ENCODE data around the gene CDC42BPA.
"Not testable (repeated sequence)": the region's sequence is repeated elsewhere in the genome, so short reads cannot be mapped to it uniquely, and the experiment has no call there.

The CDC42BPA gene, protein sequence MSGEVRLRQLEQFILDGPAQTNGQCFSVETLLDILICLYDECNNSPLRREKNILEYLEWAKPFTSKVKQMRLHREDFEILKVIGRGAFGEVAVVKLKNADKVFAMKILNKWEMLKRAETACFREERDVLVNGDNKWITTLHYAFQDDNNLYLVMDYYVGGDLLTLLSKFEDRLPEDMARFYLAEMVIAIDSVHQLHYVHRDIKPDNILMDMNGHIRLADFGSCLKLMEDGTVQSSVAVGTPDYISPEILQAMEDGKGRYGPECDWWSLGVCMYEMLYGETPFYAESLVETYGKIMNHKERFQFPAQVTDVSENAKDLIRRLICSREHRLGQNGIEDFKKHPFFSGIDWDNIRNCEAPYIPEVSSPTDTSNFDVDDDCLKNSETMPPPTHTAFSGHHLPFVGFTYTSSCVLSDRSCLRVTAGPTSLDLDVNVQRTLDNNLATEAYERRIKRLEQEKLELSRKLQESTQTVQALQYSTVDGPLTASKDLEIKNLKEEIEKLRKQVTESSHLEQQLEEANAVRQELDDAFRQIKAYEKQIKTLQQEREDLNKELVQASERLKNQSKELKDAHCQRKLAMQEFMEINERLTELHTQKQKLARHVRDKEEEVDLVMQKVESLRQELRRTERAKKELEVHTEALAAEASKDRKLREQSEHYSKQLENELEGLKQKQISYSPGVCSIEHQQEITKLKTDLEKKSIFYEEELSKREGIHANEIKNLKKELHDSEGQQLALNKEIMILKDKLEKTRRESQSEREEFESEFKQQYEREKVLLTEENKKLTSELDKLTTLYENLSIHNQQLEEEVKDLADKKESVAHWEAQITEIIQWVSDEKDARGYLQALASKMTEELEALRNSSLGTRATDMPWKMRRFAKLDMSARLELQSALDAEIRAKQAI (N-terminal part only)

GRCh38 chr1:227318016-227318852, at the start of gene CDC42BPA:
Gene CDC42BPA, minus strand, starts transcription at chr1:227318492. Its CDS starts 1,310 bp downstream, at chr1:227317182.
- DNase-seq (ENCODE audit: low spot score): peak; percentile 96

DNA sequence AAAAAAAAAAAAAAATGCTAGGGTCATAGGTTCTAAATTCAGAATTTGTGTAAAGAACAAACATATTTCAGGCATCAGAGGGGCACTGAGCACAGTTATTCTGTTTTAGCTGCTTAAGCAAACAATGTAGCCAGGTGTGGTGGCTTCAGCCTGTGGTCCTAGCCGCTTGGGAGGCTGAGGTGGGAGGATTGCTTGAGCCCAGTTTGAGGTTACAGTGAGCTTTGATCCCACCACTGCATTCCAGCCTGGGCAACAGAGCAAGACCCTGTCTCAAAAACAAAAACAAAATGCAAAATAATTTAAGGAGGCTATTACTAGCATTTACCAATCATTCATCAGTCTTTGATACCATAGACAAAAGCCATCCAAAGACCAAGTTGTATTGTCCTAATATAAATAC, 49.7 kb upstream of the CDC42BPA start:
- no peak for DNase-seq (ENCODE audit: low spot score)

DNA sequence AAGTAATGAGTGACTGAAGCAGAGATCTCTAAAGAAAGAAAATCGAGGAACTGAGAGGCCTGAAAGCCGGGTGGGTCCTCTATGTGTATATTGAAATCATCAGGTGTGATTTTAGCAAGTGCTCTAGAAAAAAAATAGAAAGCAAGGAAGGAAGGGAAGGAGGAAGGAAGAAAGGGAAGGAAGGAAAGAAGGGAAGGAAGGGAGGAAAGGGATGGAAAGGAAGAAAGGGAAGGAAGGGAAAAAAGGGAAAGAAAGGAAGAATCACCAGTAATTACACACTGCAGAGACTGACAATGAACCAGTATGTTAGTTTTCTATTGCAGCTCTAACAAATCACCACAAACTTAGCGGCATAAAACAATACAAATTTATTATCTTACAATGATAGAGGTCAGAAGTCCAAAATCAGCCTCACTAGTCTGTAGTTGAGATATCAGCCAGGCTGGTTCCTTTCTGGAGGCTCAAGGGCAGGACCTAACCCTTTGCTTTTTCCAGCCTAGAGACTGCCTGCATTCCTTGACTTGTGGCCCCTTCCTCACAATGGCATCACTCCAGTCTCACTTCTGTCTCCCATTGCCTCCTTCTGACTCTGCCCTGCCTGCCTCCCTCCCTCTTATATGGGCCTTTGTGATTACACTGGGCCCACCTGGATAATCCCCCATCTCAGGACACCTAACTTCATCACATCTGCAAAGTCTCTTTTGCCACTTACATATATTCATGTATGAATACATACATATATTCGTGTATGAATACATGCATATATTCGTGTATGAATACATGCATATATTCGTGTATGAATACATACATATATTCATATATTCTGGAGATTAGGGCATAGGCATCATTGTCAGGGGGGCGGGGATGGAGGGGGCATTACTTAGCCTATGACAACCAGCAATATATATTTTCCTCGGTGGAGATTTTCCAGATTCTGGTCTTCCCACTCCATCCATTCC, 47.5 kb upstream of the CDC42BPA start:
- DNase-seq (ENCODE audit: low spot score): no peak

DNA sequence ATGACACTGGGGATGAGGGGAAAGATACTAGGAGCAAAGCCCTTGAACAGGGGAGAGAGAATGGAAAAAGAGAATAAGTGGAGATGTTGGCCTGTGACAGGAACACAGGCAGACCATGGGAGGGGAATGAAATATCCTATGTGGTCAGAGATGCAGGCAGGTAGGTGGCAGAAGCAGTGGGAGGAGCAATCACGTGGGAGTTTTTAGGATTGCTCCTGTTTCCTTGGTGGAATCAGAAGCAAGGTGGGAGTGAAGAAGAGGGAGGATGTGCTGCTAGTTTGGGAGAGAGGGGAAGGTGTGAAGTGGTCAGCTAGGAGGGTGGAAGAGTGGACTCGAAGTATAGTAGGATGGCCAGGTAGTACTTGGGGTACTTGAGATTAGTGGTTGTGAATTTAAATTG, 46.4 kb upstream of the CDC42BPA start:
- no peak for DNase-seq (ENCODE audit: low spot score)

DNA sequence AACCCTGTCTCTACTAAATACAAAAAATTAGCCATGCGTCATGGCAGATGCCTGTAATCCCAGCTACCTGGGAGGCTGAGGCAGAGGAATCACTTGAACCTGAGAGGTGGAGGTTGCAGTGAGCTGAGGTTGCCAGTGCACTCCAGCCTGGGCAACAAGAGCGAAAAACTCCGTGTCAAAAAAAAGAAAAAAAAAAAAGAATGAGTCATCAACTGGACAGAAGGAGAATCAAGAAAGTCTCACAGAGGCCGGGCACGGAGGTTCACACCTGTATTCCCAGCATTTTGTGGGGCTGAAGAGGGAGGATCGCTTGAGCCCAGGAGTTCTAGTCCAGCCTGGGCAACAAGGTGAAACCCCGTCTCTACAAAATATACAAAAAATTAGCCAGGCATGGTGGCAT, 45.5 kb upstream of the CDC42BPA start:
- no peak for DNase-seq (ENCODE audit: low spot score)

DNA sequence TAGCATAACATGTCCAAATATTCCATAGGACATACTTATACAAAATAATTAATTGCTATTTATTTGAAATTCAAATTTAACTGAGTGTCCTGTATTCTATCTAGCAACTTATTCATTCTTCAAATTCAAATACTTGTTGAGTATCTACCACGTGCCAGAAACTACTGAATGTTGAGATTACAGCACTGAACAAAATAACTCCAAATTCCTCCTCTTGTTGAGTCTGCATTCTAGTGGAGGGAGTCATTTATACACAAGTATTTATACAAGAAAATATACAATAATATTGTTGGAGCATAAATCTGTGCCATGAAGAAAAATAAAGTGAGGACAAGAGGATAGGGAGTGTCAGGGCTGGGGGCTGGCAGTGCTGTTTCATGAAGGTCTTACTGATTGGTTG, 43.7 kb upstream of the CDC42BPA start:
- DNase-seq (ENCODE audit: low spot score): no peak

DNA sequence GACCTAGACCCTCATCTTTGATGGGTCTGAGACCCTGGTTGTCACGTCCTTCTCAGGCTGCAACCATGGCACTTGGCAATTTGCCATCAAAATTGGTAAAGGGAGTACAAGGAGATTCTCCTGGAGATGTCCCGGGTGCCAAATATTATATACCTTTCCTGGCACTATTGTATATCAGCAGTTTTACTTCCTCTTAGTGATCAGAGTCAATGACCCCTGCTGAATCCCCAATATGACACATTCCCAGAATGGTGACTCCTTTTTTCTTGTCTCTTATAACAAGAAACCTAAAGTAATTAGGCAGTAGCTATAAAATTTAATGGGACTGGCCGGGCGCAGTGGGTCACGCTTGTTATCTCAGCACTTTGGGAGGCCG, 39.6 kb upstream of the CDC42BPA start:
- no peak for DNase-seq (ENCODE audit: low spot score)

GRCh38 chr1:227357171-227357926, 39.1 kb upstream of the CDC42BPA start:
- DNase-seq (ENCODE audit: low spot score): peak; percentile 81

DNA sequence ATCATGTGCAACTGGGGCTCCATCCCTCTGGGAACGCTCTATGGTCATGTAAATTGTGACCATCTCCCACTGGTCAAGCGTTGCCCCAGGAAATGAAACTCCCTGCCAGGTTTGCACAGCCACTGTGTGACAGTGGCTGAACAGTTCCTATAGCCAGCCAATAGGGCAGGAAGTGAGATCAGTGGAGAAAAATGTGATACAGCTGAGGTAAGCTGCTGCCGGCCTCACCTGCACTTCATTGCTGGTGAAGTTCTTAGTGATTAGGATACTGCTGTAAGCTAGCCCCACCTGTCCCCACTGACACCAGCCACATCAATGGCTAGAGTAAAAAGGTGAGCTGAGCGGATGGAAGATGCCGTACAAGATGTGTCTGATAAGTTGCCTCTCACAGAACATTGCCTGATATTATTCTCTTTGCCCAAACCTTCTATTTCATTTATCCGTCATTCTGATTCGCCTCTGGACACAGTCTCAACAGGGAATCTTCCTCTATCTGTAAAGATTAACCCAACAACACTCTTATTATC, 38.4 kb upstream of the CDC42BPA start:
- no peak for DNase-seq (ENCODE audit: low spot score)

DNA sequence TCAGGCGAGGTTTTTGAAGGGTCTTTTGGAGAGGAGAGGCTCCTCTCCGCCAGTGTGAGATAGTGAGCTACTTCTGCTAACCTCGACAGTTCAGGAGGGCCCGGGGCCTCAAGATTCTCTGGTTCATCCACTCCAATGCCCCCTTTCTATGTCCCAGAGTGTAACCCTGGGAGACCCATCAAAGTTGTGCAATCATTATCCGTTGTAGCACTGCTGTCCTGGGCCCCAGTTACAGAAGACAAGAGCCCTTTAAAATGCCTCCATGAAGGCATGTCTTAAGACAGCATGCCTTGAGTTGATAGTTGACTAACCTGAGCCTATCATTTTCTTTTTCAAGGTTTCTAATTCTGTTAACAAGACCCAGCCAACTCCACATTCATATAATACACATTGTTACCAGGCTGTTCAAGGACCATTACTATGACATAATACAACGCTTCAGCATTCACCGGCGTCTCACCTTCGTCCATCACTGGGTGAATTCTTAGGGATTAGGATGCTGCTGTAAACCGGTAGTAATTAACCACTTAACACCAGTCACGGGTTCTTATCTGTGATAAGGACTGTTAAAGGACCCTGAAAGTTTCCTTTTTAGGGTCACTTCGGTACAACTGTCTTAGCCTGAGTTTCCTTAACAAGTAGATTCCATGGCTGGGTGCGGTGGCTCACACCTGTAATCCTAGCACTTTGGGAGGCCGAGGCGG, 37.4 kb upstream of the CDC42BPA start:
- no peak for DNase-seq (ENCODE audit: low spot score)

GRCh38 chr1:227353186-227353585, 34.9 kb upstream of the CDC42BPA start:
- DNase-seq (ENCODE audit: low spot score): no peak

GRCh38 chr1:227352164-227352563, 33.9 kb upstream of the CDC42BPA start:
- DNase-seq (ENCODE audit: low spot score): not testable (repeated sequence)

DNA sequence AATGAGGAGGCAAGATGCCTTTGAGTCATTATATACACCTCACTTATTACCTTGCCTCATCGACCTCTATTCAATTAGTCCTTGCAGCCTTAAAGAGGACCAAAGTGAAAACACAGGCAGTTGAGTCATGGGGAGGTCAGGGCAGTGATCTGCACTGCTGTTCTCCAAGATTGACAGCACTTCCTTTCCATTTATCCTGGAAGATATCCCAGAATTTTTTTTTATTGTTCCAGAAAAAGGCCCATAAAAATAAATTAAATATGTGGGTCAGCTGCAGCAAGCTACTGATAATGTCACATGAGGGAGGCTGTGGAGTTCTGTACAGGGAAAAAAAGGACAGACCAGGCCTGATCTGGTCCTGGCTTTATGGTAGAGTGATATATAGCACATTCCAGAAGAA, 33.2 kb upstream of the CDC42BPA start:
- peak; percentile 55 for DNase-seq (ENCODE audit: low spot score)

GRCh38 chr1:227349967-227350366, 31.7 kb upstream of the CDC42BPA start:
- no peak for DNase-seq (ENCODE audit: low spot score)

DNA sequence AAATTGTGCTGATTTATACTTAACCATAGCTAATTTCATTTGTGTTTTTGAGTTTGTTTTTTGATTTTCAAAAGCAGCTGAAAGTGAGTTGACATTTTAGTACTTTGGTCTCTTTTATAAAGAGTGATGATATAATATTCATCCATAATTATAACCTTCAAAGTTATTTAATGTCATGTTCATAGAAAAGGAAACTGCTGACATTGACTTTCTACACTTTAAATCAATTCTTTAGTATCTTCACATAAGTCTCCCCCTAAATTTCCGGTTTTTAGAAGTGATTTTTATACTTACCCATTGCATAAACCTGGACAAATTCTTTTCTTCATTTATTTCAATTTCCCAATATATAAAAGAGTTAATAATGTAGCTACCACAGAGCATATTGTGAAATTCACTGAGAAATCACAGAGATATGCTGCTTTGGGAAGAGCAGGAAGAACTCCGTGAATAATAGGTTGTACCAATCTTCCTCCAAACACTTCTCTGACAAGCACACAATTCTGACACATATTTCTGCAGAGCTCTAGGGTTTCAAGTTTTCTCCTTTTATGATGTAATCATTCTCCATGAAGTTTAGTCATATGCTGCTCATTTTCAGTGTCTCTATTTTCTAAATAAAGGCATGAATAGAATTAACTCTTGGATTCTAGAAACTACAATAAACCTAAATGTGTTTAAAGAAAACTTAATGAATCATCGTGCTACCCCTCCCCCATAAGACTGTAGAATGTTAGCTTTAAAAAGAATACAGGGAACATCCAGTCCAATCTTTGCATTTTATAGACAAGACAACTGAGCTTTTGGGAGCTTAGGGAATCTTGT, 25.6 kb upstream of the CDC42BPA start:
- DNase-seq (ENCODE audit: low spot score): peak; percentile 86

GRCh38 chr1:227343206-227343605, 24.9 kb upstream of the CDC42BPA start:
- peak; percentile 40 for DNase-seq (ENCODE audit: low spot score)

GRCh38 chr1:227342075-227342829, 24.0 kb upstream of the CDC42BPA start:
- no peak for DNase-seq (ENCODE audit: low spot score)

DNA sequence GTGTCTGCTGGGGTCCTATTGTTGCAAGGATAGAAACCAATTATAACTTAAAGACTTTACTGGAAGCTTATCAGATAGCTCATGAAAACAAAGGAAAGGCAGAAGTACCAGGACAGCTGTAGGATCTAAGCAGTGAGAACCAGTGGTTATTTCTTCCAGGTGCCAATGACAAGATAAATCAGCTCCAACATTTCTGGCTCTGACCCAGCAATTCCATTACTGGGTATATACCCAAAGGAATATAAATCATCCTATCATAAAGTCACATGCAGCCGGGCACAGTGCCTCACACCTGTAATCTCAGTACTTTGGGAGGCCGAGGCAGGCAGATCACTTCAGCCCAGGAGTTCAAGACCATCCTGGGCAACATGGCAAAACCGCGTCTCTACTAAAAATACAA, 17.8 kb upstream of the CDC42BPA start:
- not testable (repeated sequence) for DNase-seq (ENCODE audit: low spot score)

Measured in GM03348 (cell line).